RWPE1 (cell line): ENCODE measurements around the gene TIE1.

ENCODE experiments used
- CTCF ChIA-PET: fragments of 350-600 bp; sonication (Branson Sonifier 250); formaldehyde crosslinking; extraction: SDS; loops from one replicate; lab custom pipeline; 2021; lab: Yijun Ruan, JAX
- POLR2A ChIA-PET: fragments of 400-600 bp; formaldehyde crosslinking; extraction: SDS; loops from one replicate; lab custom pipeline; 2020; ENCODE audit warnings: antibody characterized with exemption; ENCODE audit not compliant: low non-redundant PET; lab: Yijun Ruan, JAX
- DNase-seq: peaks from one replicate; pipeline ENCODE4 v3.0.0; 2012; ENCODE audit warnings: low spot score
- H3K27ac ChIP-seq: fragments of 450-650 bp; 2 replicates; pipeline ENCODE4 v1.5.1; 2017
- TF ChIP-seq, protein P1 (sequence below): fragments of 450-650 bp; conservative IDR thresholded peaks from 2 replicates; pipeline ENCODE4 v1.5.1; 2017; ENCODE audit warnings: low read depth, mild to moderate bottlenecking

Gene TIE1

DNA sequence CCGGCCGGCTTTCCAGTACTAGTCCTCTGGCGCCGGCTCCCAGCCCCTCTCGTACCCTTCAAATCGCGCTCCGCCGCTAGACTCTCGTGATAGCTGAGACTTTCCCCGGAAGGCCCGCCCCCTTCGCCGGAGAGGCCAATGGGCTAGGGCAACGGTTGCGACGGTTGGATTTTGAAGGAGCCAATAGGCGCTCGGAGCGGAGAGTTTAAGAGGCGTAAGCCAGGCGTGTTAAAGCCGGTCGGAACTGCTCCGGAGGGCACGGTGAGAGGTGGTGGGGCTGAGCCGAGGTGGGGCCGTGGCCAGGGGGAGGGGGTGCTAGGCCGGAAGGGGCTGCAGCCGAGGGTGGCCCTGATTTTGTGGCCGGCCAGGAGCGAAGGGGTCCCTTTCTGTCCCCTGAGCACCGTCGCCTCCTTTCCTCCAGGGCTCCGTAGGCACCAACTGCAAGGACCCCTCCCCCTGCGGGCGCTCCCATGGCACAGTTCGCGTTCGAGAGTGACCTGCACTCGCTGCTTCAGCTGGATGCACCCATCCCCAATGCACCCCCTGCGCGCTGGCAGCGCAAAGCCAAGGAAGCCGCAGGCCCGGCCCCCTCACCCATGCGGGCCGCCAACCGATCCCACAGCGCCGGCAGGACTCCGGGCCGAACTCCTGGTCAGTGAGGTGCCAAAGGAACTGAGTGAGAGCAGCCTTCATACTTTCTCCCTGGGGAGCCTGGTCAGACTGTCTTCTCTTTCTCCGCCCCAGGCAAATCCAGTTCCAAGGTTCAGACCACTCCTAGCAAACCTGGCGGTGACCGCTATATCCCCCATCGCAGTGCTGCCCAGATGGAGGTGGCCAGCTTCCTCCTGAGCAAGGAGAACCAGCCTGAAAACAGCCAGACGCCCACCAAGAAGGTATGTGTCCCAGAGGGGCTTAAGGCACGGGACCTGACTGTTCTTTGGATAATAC, 58.2 kb downstream of the TIE1 start, which contains the start of gene CDC20:
Gene CDC20 (plus strand): TSS at position 236 of the 948 bp plus-strand sequence. CDS start 235 bp downstream, at position 471.
- TF ChIP-seq, protein P1, sequence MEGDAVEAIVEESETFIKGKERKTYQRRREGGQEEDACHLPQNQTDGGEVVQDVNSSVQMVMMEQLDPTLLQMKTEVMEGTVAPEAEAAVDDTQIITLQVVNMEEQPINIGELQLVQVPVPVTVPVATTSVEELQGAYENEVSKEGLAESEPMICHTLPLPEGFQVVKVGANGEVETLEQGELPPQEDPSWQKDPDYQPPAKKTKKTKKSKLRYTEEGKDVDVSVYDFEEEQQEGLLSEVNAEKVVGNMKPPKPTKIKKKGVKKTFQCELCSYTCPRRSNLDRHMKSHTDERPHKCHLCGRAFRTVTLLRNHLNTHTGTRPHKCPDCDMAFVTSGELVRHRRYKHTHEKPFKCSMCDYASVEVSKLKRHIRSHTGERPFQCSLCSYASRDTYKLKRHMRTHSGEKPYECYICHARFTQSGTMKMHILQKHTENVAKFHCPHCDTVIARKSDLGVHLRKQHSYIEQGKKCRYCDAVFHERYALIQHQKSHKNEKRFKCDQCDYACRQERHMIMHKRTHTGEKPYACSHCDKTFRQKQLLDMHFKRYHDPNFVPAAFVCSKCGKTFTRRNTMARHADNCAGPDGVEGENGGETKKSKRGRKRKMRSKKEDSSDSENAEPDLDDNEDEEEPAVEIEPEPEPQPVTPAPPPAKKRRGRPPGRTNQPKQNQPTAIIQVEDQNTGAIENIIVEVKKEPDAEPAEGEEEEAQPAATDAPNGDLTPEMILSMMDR: no peak
- H3K27ac ChIP-seq: peak within 1 kb of the TSS; percentile 94
- CTCF ChIA-PET: interaction anchor here (0.6 to 2.0 kb wide), 3 partner anchors 29 to 132 kb away, joined by 3 to 9 read pairs (median 3); partner anchors contain the start of genes MED8 and SZT2
- DNase-seq: peak; percentile 95
- POLR2A ChIA-PET: interaction anchor here (1.6 kb wide), 1 partner anchor 9 kb away, joined by 7 read pairs; the partner anchor contains the start of gene ELOVL1

DNA sequence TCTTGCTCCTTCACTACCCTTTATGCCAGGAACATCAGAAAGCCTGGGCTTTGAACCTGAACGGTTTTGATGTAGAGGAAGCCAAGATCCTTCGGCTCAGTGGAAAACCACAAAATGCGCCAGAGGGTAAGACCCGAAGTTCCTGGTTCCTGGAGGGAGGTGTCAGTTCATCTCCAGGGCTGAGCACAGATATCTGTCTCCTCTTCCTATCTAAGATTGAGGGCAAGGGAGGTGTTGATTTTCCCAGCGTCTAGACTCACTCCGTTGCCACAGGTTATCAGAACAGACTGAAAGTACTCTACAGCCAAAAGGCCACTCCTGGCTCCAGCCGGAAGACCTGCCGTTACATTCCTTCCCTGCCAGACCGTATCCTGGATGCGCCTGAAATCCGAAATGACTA, 58.9 kb downstream of the TIE1 start:
- TF ChIP-seq, protein P1: no peak
- no peak for DNase-seq
- ChIA-PET POLR2A (no interaction called here), CTCF (interaction anchor here (0.7 kb wide), 1 partner anchor 43 kb away, joined by 6 read pairs; no protein-coding TSS in a partner anchor)
- H3K27ac ChIP-seq: peak overlapping the region; percentile 94

DNA sequence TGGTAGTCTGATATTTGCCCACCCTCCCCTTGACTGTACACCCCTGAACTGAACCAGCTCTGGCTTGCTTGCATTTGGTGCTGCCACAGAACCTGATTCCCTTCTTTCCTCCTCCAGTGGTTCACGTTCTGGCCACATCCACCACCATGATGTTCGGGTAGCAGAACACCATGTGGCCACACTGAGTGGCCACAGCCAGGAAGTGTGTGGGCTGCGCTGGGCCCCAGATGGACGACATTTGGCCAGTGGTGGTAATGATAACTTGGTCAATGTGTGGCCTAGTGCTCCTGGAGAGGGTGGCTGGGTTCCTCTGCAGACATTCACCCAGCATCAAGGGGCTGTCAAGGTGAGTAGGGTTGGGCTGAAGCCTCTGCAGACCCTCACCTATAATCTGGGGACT, 59.8 kb downstream of the TIE1 start:
- ChIA-PET CTCF (no interaction called here), POLR2A (no interaction called here)
- H3K27ac ChIP-seq: peak overlapping the region; percentile 94
- DNase-seq: no peak
- TF ChIP-seq, protein P1: no peak

DNA sequence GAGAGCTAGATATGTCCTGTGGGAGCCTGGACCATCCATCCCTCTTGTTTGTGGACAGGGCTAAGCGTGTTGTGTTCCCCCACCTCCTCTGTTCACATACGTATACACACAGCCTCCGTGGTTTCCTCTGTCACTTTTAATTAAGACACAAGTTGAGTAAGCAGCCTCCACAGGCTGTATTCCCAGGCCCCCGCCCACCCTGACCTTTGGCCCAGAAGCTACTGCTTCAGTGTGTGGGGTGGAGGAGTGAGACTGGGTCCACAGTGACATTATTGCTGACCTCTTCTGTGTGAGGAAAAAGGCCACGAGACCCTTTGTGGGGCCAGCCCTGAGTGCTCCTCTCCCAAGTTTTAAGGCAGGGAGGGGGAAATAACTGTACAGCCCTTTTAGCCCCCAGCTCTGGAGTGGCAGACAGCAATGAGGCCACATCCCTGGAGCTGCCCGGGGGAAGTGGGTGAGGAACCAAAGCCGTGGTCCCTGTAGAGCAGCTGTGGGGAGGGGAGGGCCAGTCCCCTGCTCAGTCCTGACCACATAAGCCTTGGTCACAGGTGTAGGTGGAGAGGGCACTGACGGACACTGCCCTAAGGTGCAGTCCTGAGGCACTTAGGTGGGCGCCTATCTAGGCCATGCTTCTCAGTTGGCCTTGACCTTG, 62.6 kb downstream of the TIE1 start:
- TF ChIP-seq, protein P1: no peak
- ChIA-PET CTCF (interaction anchor here (0.6 kb wide), 1 partner anchor 571 kb away, joined by 4 read pairs; no protein-coding TSS in a partner anchor), POLR2A (no interaction called here)
- no peak for DNase-seq
- H3K27ac ChIP-seq: peak overlapping the region; percentile 96

DNA sequence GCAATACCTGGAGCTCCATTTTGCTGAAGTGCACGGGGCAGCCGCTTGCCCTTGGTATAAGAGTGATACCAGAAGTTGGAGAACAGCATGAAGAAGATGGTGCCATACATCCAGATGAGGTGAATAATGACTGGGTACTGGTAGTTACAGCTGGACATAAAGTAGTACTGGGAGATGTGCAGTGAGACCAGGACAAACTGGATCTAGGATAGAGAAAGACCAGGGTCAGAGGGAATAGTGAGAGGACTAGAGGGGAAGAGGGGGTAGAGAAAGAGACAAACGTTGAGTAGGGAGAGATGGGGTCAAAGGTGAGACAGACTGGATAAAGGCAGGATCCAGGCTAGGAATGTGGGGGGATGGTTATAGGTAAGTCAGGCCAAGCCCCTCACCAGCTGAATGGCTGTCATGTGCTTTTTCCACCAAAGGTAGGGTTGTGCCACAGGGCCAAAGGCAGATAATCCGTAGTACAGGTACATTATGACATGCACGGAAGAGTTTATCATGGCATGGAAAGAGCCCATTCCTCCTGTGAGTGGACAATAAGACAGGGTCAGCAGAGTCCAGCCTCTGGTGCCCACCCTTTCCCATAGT, 63.2 kb downstream of the TIE1 start:
- peak overlapping the region; percentile 96 for H3K27ac ChIP-seq
- POLR2A ChIA-PET: no interaction called here
- TF ChIP-seq, protein P1: no peak
- DNase-seq: no peak
- CTCF ChIA-PET: interaction anchor here (0.6 kb wide), 1 partner anchor 571 kb away, joined by 4 read pairs; no protein-coding TSS in a partner anchor
